Neuron (in vitro differentiated cells): ENCODE results near the gene GRID1.

Experiments
- H2AFZ ChIP-seq: one replicate; pipeline ENCODE4 v1.6.1; 2013; ENCODE audit warnings: low read depth, mild to moderate bottlenecking, inconsistent platforms, low read length, moderate library complexity
- H3K27me3 ChIP-seq: one replicate; pipeline ENCODE4 v1.6.1; 2013; ENCODE audit warnings: low read length; ENCODE audit not compliant: insufficient read depth
- H3K36me3 ChIP-seq: one replicate; pipeline ENCODE4 v1.6.1; 2013; ENCODE audit warnings: low read length; ENCODE audit not compliant: insufficient read depth
- H3K4me1 ChIP-seq: one replicate; pipeline ENCODE4 v1.6.1; 2013; ENCODE audit warnings: low read length; ENCODE audit not compliant: insufficient read depth
- H3K4me3 ChIP-seq: 2 replicates; pipeline ENCODE4 v1.5.1; 2013; ENCODE audit warnings: mild to moderate bottlenecking, low read length, moderate library complexity
- H3K9me3 ChIP-seq: one replicate; pipeline ENCODE4 v1.6.1; 2013; ENCODE audit warnings: low read length

Gene GRID1

GRCh38 chr10:86060386-86061277 lies 306.0 kb downstream of the GRID1 start:
- Histone ChIP-seq H3K4me1 (no peaks in the 10 kb centered on the region), H3K4me3 (no peak overlapping the region), H3K9me3 (no peaks in the 10 kb centered on the region), H2AFZ (no peak overlapping the region), H3K36me3 (no peaks in the 10 kb centered on the region), H3K27me3 (no peaks in the 10 kb centered on the region)

GRCh38 chr10:86059892-86060291 lies 306.7 kb downstream of the GRID1 start:
- no peak overlapping the region for H2AFZ ChIP-seq
- H3K36me3 ChIP-seq = no peaks in the 10 kb centered on the region
- no peaks in the 10 kb centered on the region for H3K4me1 ChIP-seq
- no peaks in the 10 kb centered on the region for H3K27me3 ChIP-seq
- no peaks in the 10 kb centered on the region for H3K9me3 ChIP-seq
- H3K4me3 ChIP-seq = no peak overlapping the region

GRCh38 chr10:86058964-86059363 lies 307.6 kb downstream of the GRID1 start:
- H3K4me3 ChIP-seq = no peak overlapping the region
- no peaks in the 10 kb centered on the region for H3K4me1 ChIP-seq
- H2AFZ ChIP-seq = no peak overlapping the region
- no peaks in the 10 kb centered on the region for H3K9me3 ChIP-seq
- H3K27me3 ChIP-seq = no peaks in the 10 kb centered on the region
- H3K36me3 ChIP-seq = no peaks in the 10 kb centered on the region

- Histone ChIP-seq H3K4me1 (no peaks in the 10 kb centered on the region), H3K4me3 (no peak overlapping the region), H3K27me3 (no peaks in the 10 kb centered on the region), H3K9me3 (no peaks in the 10 kb centered on the region), H2AFZ (no peak overlapping the region), H3K36me3 (no peaks in the 10 kb centered on the region)
These were observed 308.9 kb downstream of the GRID1 start for GRCh38 chr10:86057708-86058107.

GRCh38 chr10:86056672-86057071 lies 309.9 kb downstream of the GRID1 start:
- no peak overlapping the region for H2AFZ ChIP-seq
- H3K4me3 ChIP-seq = no peak overlapping the region
- H3K27me3 ChIP-seq = no peaks in the 10 kb centered on the region
- H3K36me3 ChIP-seq = no peaks in the 10 kb centered on the region
- H3K9me3 ChIP-seq = no peaks in the 10 kb centered on the region
- no peaks in the 10 kb centered on the region for H3K4me1 ChIP-seq

- no peak overlapping the region for H2AFZ ChIP-seq
- H3K27me3 ChIP-seq = no peaks in the 10 kb centered on the region
- no peaks in the 10 kb centered on the region for H3K4me1 ChIP-seq
- H3K9me3 ChIP-seq = no peaks in the 10 kb centered on the region
- no peak overlapping the region for H3K4me3 ChIP-seq
- H3K36me3 ChIP-seq = no peaks in the 10 kb centered on the region
These were observed 310.7 kb downstream of the GRID1 start for GRCh38 chr10:86055928-86056327.

- H3K27me3 ChIP-seq = no peaks in the 10 kb centered on the region
- no peak overlapping the region for H3K4me3 ChIP-seq
- no peak overlapping the region for H2AFZ ChIP-seq
- H3K4me1 ChIP-seq = no peaks in the 10 kb centered on the region
- no peaks in the 10 kb centered on the region for H3K9me3 ChIP-seq
- no peaks in the 10 kb centered on the region for H3K36me3 ChIP-seq
These were observed 312.9 kb downstream of the GRID1 start for GRCh38 chr10:86053675-86054074.

GRCh38 chr10:86051586-86051985 lies 315.0 kb downstream of the GRID1 start:
- no peak overlapping the region for H3K4me3 ChIP-seq
- H2AFZ ChIP-seq = no peak overlapping the region
- H3K9me3 ChIP-seq = no peaks in the 10 kb centered on the region
- no peaks in the 10 kb centered on the region for H3K27me3 ChIP-seq
- no peaks in the 10 kb centered on the region for H3K4me1 ChIP-seq
- H3K36me3 ChIP-seq = no peaks in the 10 kb centered on the region

- Histone ChIP-seq H2AFZ (no peak overlapping the region), H3K4me1 (no peaks in the 10 kb centered on the region), H3K4me3 (no peak overlapping the region), H3K36me3 (no peaks in the 10 kb centered on the region), H3K9me3 (no peaks in the 10 kb centered on the region), H3K27me3 (no peaks in the 10 kb centered on the region)
These were observed 317.2 kb downstream of the GRID1 start for GRCh38 chr10:86049442-86049841.

GRCh38 chr10:86048973-86049372 lies 317.6 kb downstream of the GRID1 start:
- Histone ChIP-seq H3K4me1 (no peaks in the 10 kb centered on the region), H3K4me3 (no peak overlapping the region), H3K27me3 (no peaks in the 10 kb centered on the region), H2AFZ (no peak overlapping the region), H3K36me3 (no peaks in the 10 kb centered on the region), H3K9me3 (no peaks in the 10 kb centered on the region)

GRCh38 chr10:86048571-86048970 lies 318.0 kb downstream of the GRID1 start:
- H3K36me3 ChIP-seq = no peaks in the 10 kb centered on the region
- no peaks in the 10 kb centered on the region for H3K9me3 ChIP-seq
- H3K4me3 ChIP-seq = no peak overlapping the region
- no peak overlapping the region for H2AFZ ChIP-seq
- H3K4me1 ChIP-seq = no peaks in the 10 kb centered on the region
- no peaks in the 10 kb centered on the region for H3K27me3 ChIP-seq

- no peaks in the 10 kb centered on the region for H3K27me3 ChIP-seq
- H3K9me3 ChIP-seq = no peaks in the 10 kb centered on the region
- H2AFZ ChIP-seq = no peak overlapping the region
- H3K4me3 ChIP-seq = no peak overlapping the region
- H3K4me1 ChIP-seq = no peaks in the 10 kb centered on the region
- no peaks in the 10 kb centered on the region for H3K36me3 ChIP-seq
These were observed 319.0 kb downstream of the GRID1 start for GRCh38 chr10:86047588-86047987.

GRCh38 chr10:86046845-86047460 lies 319.6 kb downstream of the GRID1 start:
- H3K36me3 ChIP-seq = no peaks in the 10 kb centered on the region
- H3K4me1 ChIP-seq = no peaks in the 10 kb centered on the region
- H3K4me3 ChIP-seq = no peak overlapping the region
- no peaks in the 10 kb centered on the region for H3K9me3 ChIP-seq
- H2AFZ ChIP-seq = no peak overlapping the region
- H3K27me3 ChIP-seq = no peaks in the 10 kb centered on the region
